GM18870 (cell line): ENCODE results near the gene ARSJ.
A peak's percentile ranks its signal among the peaks of the same experiment; 100 is the strongest.
"Not testable (repeated sequence)": the region's sequence is repeated elsewhere in the genome, so short reads cannot be mapped to it uniquely, and the experiment has no call there.

Experiments
- ATAC-seq: cut with Tn5 transposase; IDR thresholded peaks from one replicate; pipeline ENCODE4 v1.9.1; 2021; ENCODE audit warnings: moderate library complexity; ENCODE audit not compliant: unreplicated experiment

Gene ARSJ

GRCh38 chr4:113959539-113959937 is 19.9 kb downstream of the ARSJ start:
- no peak for ATAC-seq

DNA sequence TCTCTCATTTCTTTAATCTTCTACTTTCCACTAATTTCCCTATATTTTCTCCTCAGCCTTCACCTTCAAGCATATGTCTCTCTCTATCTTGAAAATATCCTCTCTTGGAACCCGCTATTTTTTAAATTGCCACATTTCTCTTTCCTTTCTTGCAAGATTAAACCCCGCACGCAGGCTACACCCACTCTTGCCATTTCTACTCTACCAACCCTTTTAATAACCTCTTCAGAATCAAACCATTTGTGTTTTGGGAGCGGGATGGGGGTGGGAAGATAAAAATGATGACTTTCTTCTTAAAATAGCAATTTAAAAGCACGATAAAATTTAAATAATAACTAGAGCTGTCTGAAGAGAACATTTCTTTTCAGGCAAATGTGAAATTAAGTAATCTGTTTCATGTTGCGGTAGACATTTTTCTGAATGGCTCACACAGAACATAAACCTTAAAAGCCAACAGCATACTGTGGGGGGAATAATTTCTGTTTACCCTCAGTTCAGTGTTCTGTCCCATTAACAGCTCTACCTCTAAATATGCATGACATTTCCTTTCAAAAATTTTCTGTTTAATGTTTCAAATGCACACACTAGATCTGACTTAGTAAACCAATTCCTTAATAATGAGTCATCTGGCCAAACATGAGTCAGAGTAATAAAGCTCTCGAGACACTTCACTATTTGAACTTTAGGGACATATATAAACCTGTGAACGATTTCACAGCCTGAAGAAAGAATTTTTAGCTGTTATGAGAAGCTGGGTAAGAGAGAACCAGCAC is 20.5 kb downstream of the ARSJ start:
- ATAC-seq: no peak

DNA sequence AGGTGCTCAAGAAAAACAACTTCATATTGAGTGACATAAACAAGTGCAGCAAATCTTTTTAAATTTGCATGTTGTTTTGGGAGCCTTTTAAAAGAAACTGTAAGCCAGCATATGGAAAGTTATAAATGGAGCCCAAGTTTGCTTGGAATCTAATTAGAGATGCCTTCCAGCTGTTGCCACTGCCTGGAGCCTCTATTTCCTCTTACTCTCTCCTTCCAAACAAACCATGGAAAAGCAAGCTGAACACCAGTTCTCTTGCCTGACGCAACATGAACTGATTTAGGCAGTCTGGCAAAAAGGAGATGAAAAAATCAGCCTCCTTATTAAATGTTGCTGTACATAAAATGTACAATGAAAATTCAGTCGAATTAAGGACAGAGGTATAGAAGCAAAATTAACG is 21.5 kb downstream of the ARSJ start:
- no peak for ATAC-seq

- ATAC-seq: peak; percentile 60
Measured at GRCh38 chr4:113955948-113956347, 23.5 kb downstream of the ARSJ start.

DNA sequence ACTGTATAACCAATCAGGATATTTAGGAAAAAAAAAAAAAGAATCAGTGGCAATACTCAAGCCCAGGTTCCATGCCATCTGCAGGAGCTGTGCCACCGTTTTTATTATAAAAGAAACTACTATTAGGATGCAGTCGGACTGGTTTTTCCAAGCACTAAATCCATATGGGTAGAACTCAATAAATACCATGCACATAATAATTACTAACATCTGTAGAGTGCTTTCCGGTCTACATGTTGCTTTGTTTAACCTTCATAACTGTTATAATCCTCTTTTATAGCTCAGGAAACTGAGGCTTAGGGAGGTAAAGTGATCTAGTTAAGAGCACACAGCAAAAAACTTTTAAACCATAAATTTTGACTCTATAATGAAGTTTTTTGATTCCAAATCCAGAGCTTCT is 24.0 kb downstream of the ARSJ start:
- ATAC-seq: no peak

DNA sequence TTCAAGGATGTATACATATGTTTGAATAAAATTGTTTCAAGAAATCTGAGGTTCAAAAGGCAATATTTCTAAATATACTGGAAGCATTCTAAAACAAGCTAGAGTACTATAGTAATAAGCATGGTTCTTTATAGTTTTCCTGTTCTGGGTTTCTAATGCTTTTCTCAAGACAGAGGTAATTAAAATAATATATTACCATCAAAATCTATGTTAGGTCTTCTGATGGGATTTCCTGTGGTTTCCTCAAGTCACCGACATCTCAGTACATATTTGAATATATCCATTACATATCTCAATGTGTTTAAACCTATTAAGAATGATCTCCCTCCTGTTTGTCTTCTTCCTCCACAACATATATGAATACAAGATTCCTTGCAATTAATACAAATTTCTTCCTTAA is 25.6 kb downstream of the ARSJ start:
- ATAC-seq: no peak

- peak; percentile 95 for ATAC-seq
Measured at GRCh38 chr4:113952452-113953029, 26.9 kb downstream of the ARSJ start.

- no peak for ATAC-seq
Measured at GRCh38 chr4:113951263-113951662, 28.2 kb downstream of the ARSJ start.

DNA sequence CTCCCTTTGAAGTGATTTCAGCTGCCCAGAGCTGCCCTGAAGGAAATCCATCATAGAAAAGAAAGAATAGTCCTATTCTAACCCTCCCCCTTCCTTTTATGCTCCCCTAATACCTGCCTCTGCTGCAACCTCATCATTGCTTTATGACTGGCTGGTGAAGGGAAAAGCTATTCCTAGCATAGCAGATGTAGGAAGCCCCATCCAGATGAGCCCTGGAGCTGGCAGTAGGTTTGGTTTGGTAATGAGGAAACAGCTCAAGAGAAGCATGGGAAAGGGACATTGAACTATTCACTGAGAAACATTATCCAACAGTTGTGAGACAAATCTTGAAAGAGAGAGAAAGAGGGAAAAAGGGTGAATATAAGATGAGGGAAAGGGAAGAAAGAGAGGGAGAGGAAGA is 29.2 kb downstream of the ARSJ start:
- no peak for ATAC-seq

DNA sequence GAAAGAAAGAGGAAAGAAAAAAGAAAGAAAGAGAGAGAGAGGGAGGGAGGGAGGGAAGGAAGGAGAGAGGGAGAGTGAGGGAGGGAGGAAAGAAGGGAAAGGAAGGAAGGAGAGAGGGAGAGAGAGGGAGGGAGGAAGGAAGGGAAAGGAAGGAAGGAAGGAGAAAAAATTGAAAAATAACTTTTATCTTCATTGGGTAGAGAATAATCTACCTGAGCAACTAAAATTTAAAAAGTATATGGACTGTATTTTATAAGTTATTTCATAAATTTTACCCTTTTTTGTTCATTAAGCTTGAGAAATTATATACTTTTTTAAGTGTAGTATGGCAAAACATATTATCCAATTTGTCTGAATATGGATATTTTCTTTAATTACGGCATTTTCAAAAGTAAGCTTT is 32.0 kb downstream of the ARSJ start:
- ATAC-seq: no peak

DNA sequence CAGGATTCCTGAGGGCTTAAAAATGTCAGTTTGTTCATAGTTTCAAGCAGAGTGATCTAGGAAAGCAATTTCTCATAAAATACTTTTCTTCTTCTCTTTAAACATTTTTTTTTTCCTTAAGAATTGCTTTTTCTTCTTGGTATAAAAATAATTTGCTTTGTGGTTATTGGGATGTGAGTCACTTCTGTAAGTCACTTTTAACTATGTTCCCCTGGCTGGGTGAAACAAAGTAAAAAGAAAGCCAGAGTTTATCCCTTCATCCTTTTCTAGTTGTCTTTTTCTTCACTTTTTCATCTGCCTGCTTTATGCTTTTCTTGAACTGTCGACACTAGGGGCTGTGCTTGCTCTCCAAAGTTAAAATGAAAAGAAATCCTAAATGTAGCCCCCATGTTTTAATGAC is 33.5 kb downstream of the ARSJ start:
- ATAC-seq: no peak

DNA sequence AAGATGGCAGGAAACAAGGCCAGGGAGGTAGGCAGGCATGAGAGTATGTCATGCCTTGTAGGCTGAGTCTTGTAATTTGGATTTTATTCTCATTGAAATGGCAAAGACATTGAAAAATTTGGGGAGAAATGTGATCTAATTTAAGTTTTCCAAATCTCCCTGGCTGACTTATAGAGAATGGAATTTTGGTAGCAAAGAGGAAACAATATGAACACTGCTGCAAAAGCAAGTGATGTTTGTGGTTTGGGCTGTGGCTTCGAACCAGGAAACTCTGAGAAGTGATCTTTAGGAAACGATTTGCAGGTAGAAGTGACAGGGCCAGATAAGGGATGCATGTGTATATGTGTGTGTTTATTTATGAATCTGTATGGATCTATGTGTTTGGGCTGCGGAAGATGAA is 35.6 kb downstream of the ARSJ start:
- ATAC-seq: no peak

GRCh38 chr4:113943085-113943484 is 36.4 kb downstream of the ARSJ start:
- ATAC-seq: no peak

- no peak for ATAC-seq
Measured at GRCh38 chr4:113941836-113942235, 37.6 kb downstream of the ARSJ start.

GRCh38 chr4:113940103-113940502 is 39.3 kb downstream of the ARSJ start:
- not testable (repeated sequence) for ATAC-seq

DNA sequence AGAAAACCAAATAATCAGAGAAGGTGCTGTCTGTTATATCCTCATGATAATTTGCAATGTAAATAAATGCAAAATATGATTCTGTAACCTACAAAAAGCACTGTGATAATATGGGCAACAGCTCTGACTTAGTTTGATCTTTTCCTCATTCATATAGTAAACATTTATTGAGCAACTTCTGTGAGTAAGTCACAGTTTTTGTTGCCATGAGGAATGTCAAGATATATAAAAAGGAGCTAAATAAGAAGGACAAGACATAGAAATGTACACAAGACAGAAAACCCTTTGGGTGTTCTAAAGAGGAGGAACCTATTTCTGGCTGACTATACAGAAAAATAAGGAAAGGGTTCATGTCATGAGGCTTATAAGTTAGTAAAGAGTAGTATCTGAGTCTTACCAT is 44.3 kb downstream of the ARSJ start:
- no peak for ATAC-seq

DNA sequence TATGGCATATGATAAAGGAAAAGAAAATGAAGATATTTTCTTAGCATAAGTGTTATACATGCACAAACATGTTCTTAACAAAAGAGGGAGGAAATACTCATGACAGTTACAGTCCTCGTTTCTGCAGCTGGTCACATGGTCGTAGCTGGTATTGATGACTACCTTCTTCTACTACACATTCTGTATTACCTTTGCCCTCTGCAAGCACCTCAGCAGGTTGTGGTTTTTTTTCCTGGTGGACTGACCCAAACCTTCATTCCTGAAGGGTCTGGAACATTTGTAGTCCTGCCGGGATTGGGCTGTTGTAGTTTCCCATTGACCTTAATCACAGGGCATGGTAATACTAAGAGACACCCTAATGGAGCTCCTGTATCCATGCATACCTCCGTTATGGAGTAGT is 54.7 kb downstream of the ARSJ start:
- ATAC-seq: not testable (repeated sequence)

DNA sequence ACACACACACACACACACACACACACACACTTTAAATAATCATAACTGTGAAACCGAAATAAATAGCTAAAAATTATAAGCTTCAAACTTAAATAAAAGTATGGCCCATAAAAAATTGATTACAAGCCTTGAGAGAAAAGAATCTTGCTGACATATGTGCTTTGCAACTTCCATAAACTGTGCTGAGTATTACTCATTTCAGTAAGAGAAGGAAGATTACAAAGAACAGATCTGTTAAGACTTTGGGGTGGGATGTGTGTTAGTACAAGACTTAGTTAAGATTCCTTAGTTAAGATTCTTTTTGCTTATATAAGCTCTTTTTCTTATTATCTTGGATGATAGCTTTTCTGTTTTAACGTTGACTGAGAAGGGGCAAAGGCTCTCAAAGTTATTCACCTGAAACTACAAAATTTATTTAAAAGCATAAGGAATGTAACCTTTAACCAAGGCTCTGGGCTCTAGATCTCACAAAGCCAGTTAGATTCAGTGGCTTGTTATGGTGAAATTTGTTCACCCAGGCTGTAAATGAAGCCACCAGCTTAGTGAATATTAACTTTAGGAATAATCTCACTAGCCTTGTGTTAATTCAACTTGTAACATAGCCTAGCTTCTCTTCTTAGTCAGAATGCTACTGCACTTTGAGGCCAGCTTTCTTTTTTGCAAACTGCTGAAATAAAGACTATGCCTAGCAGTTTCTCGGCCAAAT is 58.2 kb downstream of the ARSJ start:
- ATAC-seq: peak; percentile 57

DNA sequence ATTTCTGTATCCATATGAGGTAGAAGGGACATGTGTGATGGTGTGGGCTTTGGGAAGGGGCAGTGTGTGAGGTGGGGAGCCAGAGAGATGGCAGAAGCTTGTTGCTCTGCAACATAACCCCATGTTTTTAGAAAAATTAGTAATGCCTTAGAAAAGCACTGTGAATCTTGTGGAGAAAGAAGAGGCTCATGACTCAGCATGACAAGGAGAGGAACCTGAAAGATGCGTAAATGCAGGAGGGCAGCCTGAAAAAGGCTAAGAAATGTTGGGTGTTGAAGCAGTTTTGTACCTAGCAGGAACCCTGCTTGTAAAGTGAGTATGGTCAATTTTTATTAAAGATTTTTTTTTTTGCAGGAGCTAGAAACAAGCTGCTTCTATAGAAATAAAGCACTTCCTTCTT is 59.8 kb downstream of the ARSJ start:
- ATAC-seq: no peak

GRCh38 chr4:113919145-113919544 is 60.3 kb downstream of the ARSJ start:
- ATAC-seq: no peak

GRCh38 chr4:113908829-113909228 is 70.6 kb downstream of the ARSJ start:
- ATAC-seq: no peak

GRCh38 chr4:113907559-113907958 is 71.9 kb downstream of the ARSJ start:
- ATAC-seq: no peak
